HG03066 (cell line): ENCODE measurements around the gene AHI1.
A peak's percentile ranks its signal among the peaks of the same experiment; 100 is the strongest.
"Not testable (repeated sequence)": the region's sequence is repeated elsewhere in the genome, so short reads cannot be mapped to it uniquely, and the experiment has no call there.

Source experiments
- ATAC-seq: cut with Tn5 transposase; IDR thresholded peaks from one replicate; pipeline ENCODE4 v1.9.1; 2021; ENCODE audit warnings: low read depth; ENCODE audit not compliant: unreplicated experiment

AHI1 gene

GRCh38 chr6:135397172-135397952 is 100.2 kb downstream of the AHI1 start:
- no peak for ATAC-seq

DNA sequence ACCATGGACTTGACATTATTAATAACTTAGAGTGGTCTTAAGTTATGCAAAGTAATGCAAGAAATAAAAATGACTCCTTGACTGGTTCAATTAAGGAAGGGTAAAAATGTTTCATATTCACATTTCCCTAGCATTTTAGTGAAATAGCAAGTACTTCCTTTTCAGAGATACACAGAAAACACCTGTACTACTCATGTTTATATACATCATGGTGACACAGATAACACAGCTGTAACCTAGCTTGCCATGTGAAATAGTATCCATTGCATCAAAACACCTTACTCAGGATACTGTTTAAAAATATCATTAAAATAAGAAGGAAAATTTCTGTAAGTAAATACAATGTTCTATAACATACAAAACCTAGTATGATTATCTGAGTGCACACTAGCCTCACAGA is 102.4 kb downstream of the AHI1 start:
- ATAC-seq: no peak

GRCh38 chr6:135393289-135393688 is 104.3 kb downstream of the AHI1 start:
- no peak for ATAC-seq

DNA sequence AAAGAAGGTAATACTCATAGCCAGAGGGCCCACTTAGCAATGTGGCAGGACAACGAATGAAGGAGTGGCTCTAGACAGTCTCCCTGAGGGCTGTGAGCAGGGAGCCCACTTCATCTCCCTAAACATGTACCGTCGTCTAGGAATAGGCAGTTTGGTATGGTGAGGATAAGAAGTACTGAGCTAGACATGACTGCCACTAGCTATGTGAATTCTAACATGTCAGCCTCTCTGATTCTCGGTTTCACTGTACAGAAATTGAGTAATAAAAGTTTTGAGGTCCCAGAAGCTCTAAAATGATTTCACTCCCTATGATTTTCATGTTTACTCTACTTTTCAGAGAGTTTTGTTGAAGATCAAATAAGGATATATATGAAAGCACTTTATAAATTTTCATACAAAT is 107.1 kb downstream of the AHI1 start:
- ATAC-seq: no peak

DNA sequence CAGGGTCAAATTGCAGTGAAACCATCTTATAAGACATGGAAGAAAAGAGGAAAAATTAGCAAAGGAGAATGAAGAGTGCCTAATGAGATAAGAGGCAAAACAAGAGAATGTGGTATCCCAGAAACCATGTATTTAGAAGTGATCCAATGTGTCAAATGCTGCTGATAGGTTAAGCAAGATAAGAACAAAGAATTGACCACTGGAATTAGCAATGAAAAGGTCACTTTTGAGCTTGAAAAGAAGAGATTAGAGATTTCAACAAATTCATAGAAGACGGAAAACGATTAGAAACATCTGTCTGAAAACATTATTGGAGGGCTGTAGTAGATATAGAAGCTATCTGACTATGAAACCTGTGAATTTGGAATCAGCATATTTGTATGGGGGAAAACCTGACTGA is 112.2 kb downstream of the AHI1 start:
- ATAC-seq: no peak

DNA sequence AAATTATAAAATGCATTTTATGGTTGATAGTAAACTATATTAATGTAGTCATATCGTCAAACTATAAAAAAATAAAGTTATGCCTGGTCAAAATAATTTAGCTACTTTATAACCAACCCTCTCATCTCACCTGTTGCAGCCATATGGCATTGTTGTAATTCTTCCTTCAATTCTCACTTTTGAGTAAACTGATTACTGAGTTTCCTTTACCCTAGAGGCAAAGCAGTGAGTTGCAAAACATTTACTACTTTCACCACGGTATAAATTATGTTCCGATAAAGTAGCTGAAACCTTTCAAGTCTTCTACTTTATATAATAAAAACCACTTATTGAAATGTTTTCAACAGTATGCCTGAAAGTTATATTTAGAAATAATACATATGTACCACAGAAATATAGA is 113.8 kb downstream of the AHI1 start:
- ATAC-seq: no peak

GRCh38 chr6:135383301-135383700 is 114.2 kb downstream of the AHI1 start:
- no peak for ATAC-seq

GRCh38 chr6:135382182-135382628 is 115.3 kb downstream of the AHI1 start:
- peak; percentile 77 for ATAC-seq

GRCh38 chr6:135380793-135381192 is 116.7 kb downstream of the AHI1 start:
- no peak for ATAC-seq

DNA sequence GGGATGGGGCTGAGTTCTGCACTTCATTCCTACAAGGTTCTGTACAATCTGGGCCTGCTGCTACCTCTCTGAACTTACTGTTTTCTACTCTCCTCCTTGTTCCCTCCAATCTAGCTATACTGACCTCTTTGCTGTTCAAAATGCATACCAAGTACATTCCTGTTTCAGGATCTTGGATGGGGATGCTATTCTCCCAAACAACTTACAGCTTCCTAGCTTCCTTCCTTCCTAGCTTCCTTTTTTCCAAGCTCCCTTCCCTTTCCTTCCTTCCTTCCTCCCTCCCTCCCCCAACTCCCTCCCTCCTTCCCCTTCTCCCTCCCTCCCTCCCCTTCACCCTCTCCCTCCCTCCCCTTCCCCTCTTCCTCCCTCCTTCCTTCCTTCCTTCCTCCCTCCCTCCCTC is 117.9 kb downstream of the AHI1 start:
- no peak for ATAC-seq

DNA sequence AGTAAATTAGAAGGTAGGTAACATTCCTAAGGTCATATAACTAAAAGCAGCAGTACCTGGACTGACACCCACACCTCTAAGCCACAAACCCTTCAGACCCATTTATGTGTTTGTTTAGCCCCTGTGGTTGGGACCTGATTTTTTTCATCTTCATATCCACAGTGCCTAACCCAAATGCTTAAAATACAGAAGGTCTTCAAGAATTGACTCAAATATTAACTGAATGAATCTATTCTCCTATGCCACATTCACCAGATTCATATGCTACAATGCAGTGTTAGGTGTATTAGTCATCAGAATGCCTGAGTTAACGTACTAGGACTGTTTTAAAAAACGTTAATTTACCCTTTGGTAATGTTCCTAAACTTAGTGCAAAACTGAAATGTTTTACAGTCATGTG is 124.8 kb downstream of the AHI1 start:
- ATAC-seq: no peak

DNA sequence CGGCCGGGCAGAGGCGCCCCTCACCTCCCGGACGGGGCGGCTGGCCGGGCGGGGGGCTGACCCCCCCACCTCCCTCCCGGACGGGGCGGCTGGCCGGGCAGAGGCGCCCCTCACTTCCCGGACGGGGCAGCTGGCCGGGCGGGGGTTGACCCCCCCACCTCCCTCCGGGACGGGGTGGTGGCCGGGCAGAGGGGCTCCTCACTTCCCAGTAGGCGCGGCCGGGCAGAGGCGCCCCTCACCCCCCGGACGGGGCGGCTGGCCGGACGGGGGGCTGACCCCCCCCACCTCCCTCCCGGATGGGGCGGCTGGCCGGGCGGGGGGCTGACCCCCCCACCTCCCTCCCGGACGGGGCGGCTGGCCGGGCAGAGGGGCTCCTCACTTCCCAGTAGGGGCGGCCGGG is 133.9 kb downstream of the AHI1 start:
- not testable (repeated sequence) for ATAC-seq

- no peak for ATAC-seq
Observed at GRCh38 chr6:135362124-135362523, 135.4 kb downstream of the AHI1 start.

- ATAC-seq: no peak
Observed at GRCh38 chr6:135360222-135360621, 137.3 kb downstream of the AHI1 start.

GRCh38 chr6:135358985-135359384 is 138.6 kb downstream of the AHI1 start:
- no peak for ATAC-seq

- no peak for ATAC-seq
Observed at GRCh38 chr6:135358251-135358821, 139.2 kb downstream of the AHI1 start.

DNA sequence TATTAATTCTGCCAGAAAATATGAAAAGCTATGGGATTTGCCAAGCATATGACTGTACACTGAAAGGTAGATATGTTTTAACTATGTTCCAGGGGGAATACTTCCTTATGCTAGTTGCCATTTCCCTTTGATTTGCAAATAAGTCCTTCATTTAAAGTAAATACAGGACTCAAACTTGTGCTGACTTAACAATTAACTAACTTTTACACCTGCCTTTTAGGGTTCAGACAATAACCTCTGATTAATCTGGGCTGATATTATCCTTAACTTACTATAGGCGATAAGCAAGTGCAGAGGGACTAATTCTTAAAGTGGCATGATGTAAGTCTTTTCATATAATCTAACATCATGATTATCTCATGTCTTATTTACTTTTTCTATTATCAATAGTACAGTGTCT is 143.1 kb downstream of the AHI1 start:
- ATAC-seq: no peak

GRCh38 chr6:135353113-135353512 is 144.4 kb downstream of the AHI1 start:
- no peak for ATAC-seq

DNA sequence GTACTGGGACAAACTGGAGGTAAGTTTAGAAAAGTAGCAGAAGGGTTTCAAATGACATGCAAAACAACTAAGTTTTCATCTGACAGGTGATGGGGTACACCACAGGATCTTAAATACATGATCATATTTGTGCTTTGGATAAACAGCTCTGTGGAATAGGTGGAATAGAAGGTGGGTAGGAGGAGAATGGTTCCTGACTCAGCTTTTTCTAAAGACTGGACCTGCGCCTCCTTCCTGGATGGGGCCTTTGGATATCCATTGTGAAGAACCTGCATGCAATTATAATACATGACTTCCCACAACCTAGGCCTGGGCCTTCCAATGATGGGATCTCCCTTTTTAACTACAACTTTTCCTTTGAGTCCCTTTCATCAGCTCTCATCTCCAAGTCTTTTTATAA is 145.9 kb downstream of the AHI1 start:
- no peak for ATAC-seq

DNA sequence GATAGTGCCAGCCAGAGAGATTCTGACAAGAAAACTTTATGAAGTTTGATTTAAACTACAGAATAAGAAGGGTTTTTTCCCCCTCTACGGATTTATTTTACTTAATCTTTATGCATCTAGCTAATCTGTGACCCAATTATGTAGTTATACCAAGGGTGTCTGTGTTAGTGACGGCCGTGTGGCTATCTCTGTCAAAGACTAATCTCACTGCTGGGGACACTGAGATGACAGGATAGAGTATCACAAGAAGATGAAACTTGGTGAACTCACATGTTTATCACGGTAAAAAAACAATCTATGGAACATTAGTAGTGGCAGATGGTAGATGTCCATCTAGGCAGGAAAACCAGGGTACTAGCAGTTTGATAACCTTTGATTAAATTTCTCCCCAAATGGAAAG is 149.7 kb downstream of the AHI1 start:
- no peak for ATAC-seq

GRCh38 chr6:135346747-135347146 is 150.8 kb downstream of the AHI1 start:
- ATAC-seq: no peak

GRCh38 chr6:135344526-135344925 is 153.0 kb downstream of the AHI1 start:
- ATAC-seq: no peak
